GM21390 (cell line): ENCODE data around the gene UNC50.

ENCODE experiments used
- ATAC-seq: cut with Tn5 transposase; IDR thresholded peaks from one replicate; pipeline ENCODE4 v1.9.1; 2021; ENCODE audit not compliant: unreplicated experiment

Gene UNC50

GRCh38 chr2:98608116-98608961, at the start of gene UNC50, which contains the start of gene COA5:
Gene UNC50 (plus strand): TSS chr2:98608589. CDS start chr2:98609760, 1,171 bp downstream.
Gene COA5 (minus strand): TSS chr2:98608512. CDS start chr2:98608405, 107 bp downstream.
- peak; percentile 88 for ATAC-seq

GRCh38 chr2:98558852-98559530, 49.4 kb upstream of the UNC50 start:
- ATAC-seq: no peak

GRCh38 chr2:98559581-98559980, 48.8 kb upstream of the UNC50 start:
- no peak for ATAC-seq

- no peak for ATAC-seq
These were observed 48.1 kb upstream of the UNC50 start for GRCh38 chr2:98560256-98560771.

GRCh38 chr2:98561018-98561417, 47.4 kb upstream of the UNC50 start:
- no peak for ATAC-seq

GRCh38 chr2:98561902-98562695, 46.3 kb upstream of the UNC50 start:
- no peak for ATAC-seq

- no peak for ATAC-seq
These were observed 45.0 kb upstream of the UNC50 start for GRCh38 chr2:98563394-98563793.

- ATAC-seq: no peak
These were observed 43.8 kb upstream of the UNC50 start for GRCh38 chr2:98564541-98565132.

GRCh38 chr2:98565286-98565860, 43.0 kb upstream of the UNC50 start:
- no peak for ATAC-seq

- no peak for ATAC-seq
These were observed 42.4 kb upstream of the UNC50 start for GRCh38 chr2:98565941-98566340.

- ATAC-seq: no peak
These were observed 40.0 kb upstream of the UNC50 start for GRCh38 chr2:98568161-98568956.

GRCh38 chr2:98569197-98569793, 39.1 kb upstream of the UNC50 start:
- no peak for ATAC-seq

GRCh38 chr2:98569915-98570314, 38.5 kb upstream of the UNC50 start:
- no peak for ATAC-seq

- no peak for ATAC-seq
These were observed 38.0 kb upstream of the UNC50 start for GRCh38 chr2:98570356-98570755.

- ATAC-seq: no peak
These were observed 37.2 kb upstream of the UNC50 start for GRCh38 chr2:98571121-98571701.

GRCh38 chr2:98571796-98572195, 36.6 kb upstream of the UNC50 start:
- ATAC-seq: no peak

GRCh38 chr2:98572211-98572610, 36.2 kb upstream of the UNC50 start:
- no peak for ATAC-seq

GRCh38 chr2:98572676-98573075, 35.7 kb upstream of the UNC50 start:
- no peak for ATAC-seq

- no peak for ATAC-seq
These were observed 35.0 kb upstream of the UNC50 start for GRCh38 chr2:98573426-98573825.
